T-cell (primary cell): ENCODE data around the gene SYCE3. TPM values are rescaled to one million over a fixed set of nuclear protein-coding genes. Genes with fewer than 3 reads are reported as not detected.
A peak's percentile ranks its signal among the peaks of the same experiment; 100 is the strongest.

Experiments used
- ATAC-seq, 4 experiments: fragments of 200-7000 bp in 3 of 4; fragments of 150-1000 bp in 1 of 4; cut with Tn5 transposase; replicated peaks in 1 of 4; 1 replicate in 3 of 4; 2 replicates in 1 of 4; pipeline ENCODE4 v1.10.0; 2021; ENCODE audit warnings: moderate library complexity in 3 of 4, mild to moderate bottlenecking in 2 of 4, moderate number of reproducible peaks in 1 of 4
- CTCF ChIA-PET, 2 donors: fragments of 300-600 bp; sonication (Branson Sonifier 250); formaldehyde crosslinking; loops; one replicate each; lab custom pipeline; 2022; ENCODE audit warnings: antibody characterized with exemption in 2 of 2; lab: Charles Lee
- POLR2A ChIA-PET, 2 donors: fragments of 300-600 bp; sonication (Branson Sonifier 250); formaldehyde crosslinking; loops; one replicate each; lab custom pipeline; 2022; ENCODE audit warnings: antibody characterized with exemption in 2 of 2; lab: Charles Lee
- DNase-seq, 35 experiments: peaks; one replicate each; pipeline versions ENCODE4 v3.0.0 to v3.0.0-alpha.2; 2013 to 2023
- H3K27ac ChIP-seq: one replicate; pipeline ENCODE4 v1.5.1; 2013; ENCODE audit warnings: low read length
- H3K27me3 ChIP-seq, 2 experiments: replicated peaks in 1 of 2; 1 replicate in 1 of 2; 2 replicates in 1 of 2; pipeline versions ENCODE4 v1.6.1 to v1.7.0; 2013; ENCODE audit warnings: low read length in 1 of 2, mixed read lengths in 1 of 2; ENCODE audit not compliant: control insufficient read depth in 2 of 2, insufficient read depth in 2 of 2; ENCODE audit errors: extremely low read depth in 1 of 2
- H3K36me3 ChIP-seq, 2 donors: 1 replicate in 1 of 2; 2 replicates in 1 of 2; pipeline versions ENCODE4 v1.6.1 to v1.7.0; 2013; ENCODE audit warnings: low read length in 1 of 2; ENCODE audit not compliant: control insufficient read depth in 2 of 2, insufficient read depth in 1 of 2; ENCODE audit errors: extremely low read depth in 1 of 2
- H3K4me1 ChIP-seq, 2 experiments: 1 replicate in 1 of 2; 2 replicates in 1 of 2; pipeline versions ENCODE4 v1.6.1 to v1.7.0; 2013; ENCODE audit warnings: low read length in 2 of 2, mixed read lengths in 1 of 2; ENCODE audit not compliant: insufficient read depth in 2 of 2, control insufficient read depth in 1 of 2; ENCODE audit errors: extremely low read depth in 1 of 2
- H3K4me3 ChIP-seq, 2 donors: 1 replicate in 1 of 2; 2 replicates in 1 of 2; pipeline versions ENCODE4 v1.5.1 to v1.7.0; 2013; ENCODE audit warnings: mild to moderate bottlenecking in 2 of 2, low read length in 1 of 2, moderate library complexity in 1 of 2; ENCODE audit not compliant: control insufficient read depth in 1 of 2; ENCODE audit errors: extremely low read depth in 1 of 2
- H3K9me3 ChIP-seq: 2 replicates; pipeline ENCODE4 v1.7.0; 2013
- H3K27ac Mint-ChIP-seq, 2 donors: one replicate each; pipeline ENCODE4 v1.8.0; 2020 to 2021; ENCODE audit warnings: mild to moderate bottlenecking in 2 of 2, mixed read lengths in 2 of 2
- H3K27me3 Mint-ChIP-seq, 2 donors: one replicate each; pipeline ENCODE4 v1.8.0; 2021 to 2022; ENCODE audit warnings: mixed read lengths in 2 of 2
- H3K36me3 Mint-ChIP-seq: one replicate; pipeline ENCODE4 v1.8.0; 2021; ENCODE audit warnings: mixed read lengths
- H3K4me1 Mint-ChIP-seq, 3 donors: one replicate each; pipeline ENCODE4 v1.8.0; 2020 to 2022; ENCODE audit warnings: mixed read lengths in 3 of 3, mild to moderate bottlenecking in 1 of 3
- H3K4me3 Mint-ChIP-seq, 3 donors: one replicate each; pipeline ENCODE4 v1.8.0; 2020 to 2022; ENCODE audit warnings: mild to moderate bottlenecking in 3 of 3, mixed read lengths in 3 of 3, moderate library complexity in 3 of 3
- H3K9me3 Mint-ChIP-seq, 3 donors: one replicate each; pipeline ENCODE4 v1.8.0; 2020 to 2022; ENCODE audit warnings: mixed read lengths in 3 of 3
- WGBS: methylation state at CpG from one replicate; pipeline ENCODE4 v1.1.5; 2013; ENCODE audit warnings: missing lambda C conversion rate; ENCODE audit not compliant: insufficient coverage; 5-methylcytosine and 5-hydroxymethylcytosine counted together
- total RNA-seq, 35 experiments: library from RNA in 6 of 35; stranded (reverse) in 6 of 35; fragments of 120-200 nt in 1 of 35; gene quantifications; one replicate each; pipeline versions ENCODE4 v1.2.1 to v1.2.4 and lab custom pipeline; 2013 to 2026

Gene SYCE3
- total RNA-seq, 5 donors from 2014 or later (not counting 1 experiment from before 2014, with no cell fraction given) = not detected

DNA sequence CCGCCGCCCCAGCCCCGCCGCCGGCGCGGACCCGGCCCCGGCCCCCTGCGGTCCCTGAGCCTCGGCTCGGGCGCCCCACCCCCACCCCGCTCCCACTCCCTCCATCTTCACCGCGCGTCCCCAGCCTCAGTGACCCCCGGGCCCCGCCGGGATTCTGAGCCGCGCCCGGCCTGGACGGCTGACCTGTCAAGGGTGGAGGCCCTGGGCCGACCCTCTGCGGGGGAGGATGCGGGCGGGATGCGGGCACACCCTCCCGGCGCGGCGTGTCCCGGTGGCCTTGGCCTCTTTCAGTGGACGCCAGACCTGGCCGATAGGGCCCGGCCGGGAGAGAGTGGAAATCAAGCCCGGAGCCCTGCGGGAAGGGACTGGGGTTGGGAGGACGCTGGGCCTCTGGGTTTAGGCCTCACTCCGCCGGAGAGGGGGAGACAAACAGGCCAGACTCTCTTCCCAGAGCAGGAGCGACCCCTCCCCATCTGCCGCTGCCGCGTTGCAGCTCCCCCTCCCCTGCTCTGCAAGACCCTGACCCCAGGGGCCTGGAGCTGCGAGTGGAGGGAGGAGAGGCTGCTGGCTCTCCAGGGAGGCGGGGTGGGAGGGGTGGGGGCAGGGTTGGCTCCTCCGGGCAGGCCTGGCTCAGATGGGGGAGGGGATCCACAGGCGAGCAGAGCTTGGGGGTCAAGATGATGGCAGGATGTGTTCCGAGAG is 38.4 kb upstream of the SYCE3 start:
- peaks cover 0 to 8% of the 10 kb centered on the region in 2 experiments for H3K4me1 ChIP-seq
- H3K4me3 ChIP-seq = no peak overlapping the region
- CTCF ChIA-PET = no interaction called here
- peak overlapping the region; percentile 69 to 70 (median 69) for H3K4me3 Mint-ChIP-seq
- H3K27ac ChIP-seq = no peak overlapping the region
- peaks cover 10 to 69% of the 10 kb centered on the region in 2 experiments for H3K27me3 ChIP-seq
- H3K9me3 ChIP-seq = no peaks in the 10 kb centered on the region
- H3K27me3 Mint-ChIP-seq = peaks cover 21 to 47% of the 10 kb centered on the region in 2 donors
- no peaks in the 10 kb centered on the region for H3K9me3 Mint-ChIP-seq
- H3K36me3 ChIP-seq = no peaks in the 10 kb centered on the region
- WGBS = 12% methylated on average over 28 of the region's 52 CpGs
- POLR2A ChIA-PET = no interaction called here
- H3K27ac Mint-ChIP-seq = no peak overlapping the region
- DNase-seq = no peak
- peaks cover 14% of the 10 kb centered on the region for H3K36me3 Mint-ChIP-seq
- ATAC-seq = no peak
- H3K4me1 Mint-ChIP-seq = peaks cover 10 to 17% (median 10%) of the 10 kb centered on the region in 3 donors

- 0% methylated on average over 19 of the region's 61 CpGs for WGBS
- Mint-ChIP-seq H3K4me1 (peaks cover 10 to 17% (median 10%) of the 10 kb centered on the region in 3 donors), H3K4me3 (peak within 1 kb of the TSS; percentile 69 to 70 (median 69)), H3K36me3 (peaks cover 14% of the 10 kb centered on the region), H3K27me3 (peaks cover 21 to 42% of the 10 kb centered on the region in 2 donors), H3K27ac (peak within 1 kb of the TSS in 1 of 2 donors; percentile 31), H3K9me3 (no peaks in the 10 kb centered on the region)
- ATAC-seq (peak in 3 of 4 experiments; percentile 37 to 54 (median 51)), DNase-seq (no peak)
- H3K27ac ChIP-seq = no peak within 1 kb of the TSS
- peaks cover 0 to 8% of the 10 kb centered on the region in 2 experiments for H3K4me1 ChIP-seq
- H3K36me3 ChIP-seq = no peaks in the 10 kb centered on the region
- peak within 1 kb of the TSS in 1 of 2 donors; percentile 23 for H3K4me3 ChIP-seq
- ChIA-PET POLR2A (no interaction called here), CTCF (interaction anchor here in 1 of 2 donors (0.9 kb wide), 1 partner anchor 24 kb away, joined by 3 read pairs; no protein-coding TSS in a partner anchor)
- H3K9me3 ChIP-seq = no peaks in the 10 kb centered on the region
- peaks cover 10 to 63% of the 10 kb centered on the region in 2 experiments for H3K27me3 ChIP-seq
These were observed 37.8 kb upstream of the SYCE3 start, which contains the start of gene MAPK8IP2 for GRCh38 chr22:50600538-50600937. TSS of gene MAPK8IP2 (plus strand) at chr22:50600793. CDS start at chr22:50600819, 26 bp downstream.

DNA sequence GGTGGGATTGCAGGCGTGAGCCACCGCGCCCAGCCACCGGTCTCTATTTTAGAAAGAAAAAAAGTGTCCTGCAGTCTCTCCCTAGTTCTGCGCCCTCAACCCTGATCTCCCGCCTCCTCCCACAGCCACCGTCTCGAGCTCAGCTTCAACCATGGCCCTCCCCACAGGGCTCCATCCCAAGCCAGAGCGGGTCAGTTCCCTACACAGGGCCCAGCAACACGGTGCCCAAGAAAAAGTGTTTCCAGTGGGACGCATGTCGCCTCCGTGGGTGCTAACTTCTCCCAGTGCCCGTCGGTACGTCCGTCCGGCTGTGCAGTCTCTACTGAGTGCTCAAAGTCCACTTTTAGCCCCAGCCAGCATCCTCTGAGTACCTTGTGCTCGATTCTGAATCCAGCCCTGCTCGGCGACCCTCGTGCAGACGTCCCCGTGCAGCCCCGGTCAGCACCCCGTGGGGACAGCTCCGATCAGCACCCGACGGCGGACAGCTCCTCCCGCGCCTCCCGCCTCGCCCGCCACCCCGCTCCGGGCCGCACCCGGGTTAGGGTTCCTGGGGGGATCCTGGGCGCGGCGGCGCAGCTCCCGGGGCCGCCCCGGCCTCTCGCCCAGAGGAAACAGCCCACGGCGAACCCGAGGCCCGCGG is 37.2 kb upstream of the SYCE3 start:
- Histone ChIP-seq H3K9me3 (no peaks in the 10 kb centered on the region), H3K36me3 (no peaks in the 10 kb centered on the region), H3K27ac (no peak overlapping the region), H3K27me3 (peaks cover 10 to 57% of the 10 kb centered on the region in 2 experiments), H3K4me3 (peak overlapping the region in 1 of 2 donors; percentile 23), H3K4me1 (peaks cover 0 to 8% of the 10 kb centered on the region in 2 experiments)
- Mint-ChIP-seq H3K27me3 (peaks cover 21 to 37% of the 10 kb centered on the region in 2 donors), H3K4me1 (peaks cover 10 to 17% (median 10%) of the 10 kb centered on the region in 3 donors), H3K36me3 (peaks cover 14% of the 10 kb centered on the region), H3K9me3 (no peaks in the 10 kb centered on the region), H3K27ac (peak overlapping the region in 1 of 2 donors; percentile 31), H3K4me3 (peak overlapping the region; percentile 37 to 60 (median 56))
- POLR2A ChIA-PET = no interaction called here
- CTCF ChIA-PET = interaction anchor here in 1 of 2 donors (0.9 kb wide), 1 partner anchor 23 kb away, joined by 3 read pairs; no protein-coding TSS in a partner anchor
- WGBS = 14% methylated on average over 44 of the region's 52 CpGs
- DNase-seq (peak; percentile 19 to 76 (median 60)), ATAC-seq (peak; percentile 82 to 93 (median 86))

DNA sequence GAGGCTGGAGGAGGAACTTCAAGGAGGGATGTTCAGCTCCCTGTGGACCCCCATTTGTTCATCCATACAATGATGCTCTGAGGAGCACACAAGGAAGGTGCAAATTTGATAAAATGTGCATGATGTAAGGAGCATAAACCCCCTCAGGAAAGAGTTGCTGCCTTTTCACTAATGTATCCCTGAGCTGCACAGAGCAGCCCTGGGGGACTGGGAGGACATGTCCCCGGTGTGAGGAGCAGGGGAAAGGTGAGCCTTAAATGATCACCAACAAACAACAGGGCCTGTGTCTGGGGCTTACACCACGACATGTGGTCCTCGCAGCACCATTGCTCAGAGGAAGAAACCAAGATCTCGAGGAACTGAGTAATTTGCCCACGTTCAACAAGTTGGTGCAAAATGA is 34.4 kb upstream of the SYCE3 start:
- Mint-ChIP-seq H3K36me3 (peaks cover 17% of the 10 kb centered on the region), H3K27ac (no peak overlapping the region), H3K27me3 (peaks cover 10 to 23% of the 10 kb centered on the region in 2 donors), H3K4me3 (no peak overlapping the region), H3K4me1 (peaks cover 7 to 11% (median 8%) of the 10 kb centered on the region in 3 donors), H3K9me3 (no peaks in the 10 kb centered on the region)
- no peak for DNase-seq
- Histone ChIP-seq H3K36me3 (no peaks in the 10 kb centered on the region), H3K4me1 (peaks cover 0 to 8% of the 10 kb centered on the region in 2 experiments), H3K27me3 (peaks cover 2 to 37% of the 10 kb centered on the region in 2 experiments), H3K9me3 (no peaks in the 10 kb centered on the region), H3K4me3 (no peak overlapping the region), H3K27ac (no peak overlapping the region)
- WGBS = 95% methylated on average over 4 of the region's 5 CpGs
- POLR2A ChIA-PET = no interaction called here
- CTCF ChIA-PET = no interaction called here
- no peak for ATAC-seq

- Mint-ChIP-seq H3K27me3 (peaks cover 4 to 16% of the 10 kb centered on the region in 2 donors), H3K36me3 (peaks cover 25% of the 10 kb centered on the region), H3K4me3 (no peak overlapping the region), H3K27ac (no peak overlapping the region), H3K4me1 (peaks cover 5 to 6% (median 5%) of the 10 kb centered on the region in 3 donors), H3K9me3 (no peaks in the 10 kb centered on the region)
- Histone ChIP-seq H3K9me3 (no peaks in the 10 kb centered on the region), H3K4me1 (peaks cover 0 to 4% of the 10 kb centered on the region in 2 experiments), H3K36me3 (no peaks in the 10 kb centered on the region), H3K27me3 (peaks cover 0 to 25% of the 10 kb centered on the region in 2 experiments), H3K27ac (no peak overlapping the region), H3K4me3 (no peak overlapping the region)
- POLR2A ChIA-PET = no interaction called here
- DNase-seq = no peak
- CTCF ChIA-PET = interaction anchor here in 1 of 2 donors (0.6 kb wide), 1 partner anchor 95 kb away, joined by 3 read pairs; no protein-coding TSS in a partner anchor
- WGBS = 74% methylated on average over 2 of the region's 3 CpGs
- no peak for ATAC-seq
These were observed 32.5 kb upstream of the SYCE3 start for GRCh38 chr22:50595189-50595588.

GRCh38 chr22:50587407-50587806 is 24.7 kb upstream of the SYCE3 start:
- Histone ChIP-seq H3K36me3 (no peaks in the 10 kb centered on the region), H3K4me3 (no peak overlapping the region), H3K27ac (no peak overlapping the region), H3K4me1 (peaks cover 3 to 9% of the 10 kb centered on the region in 2 experiments), H3K9me3 (no peaks in the 10 kb centered on the region), H3K27me3 (no peaks in the 10 kb centered on the region)
- no peaks in the 10 kb centered on the region for H3K27me3 Mint-ChIP-seq
- ATAC-seq (no peak), DNase-seq (no peak)
- POLR2A ChIA-PET = no interaction called here
- CTCF ChIA-PET = interaction anchor here (0.6 to 0.9 kb wide), 2 partner anchors 17 to 62 kb away, joined by 3 read pairs; partner anchors contain the start of gene SCO2 (in 1 of the 2)
- H3K4me3 Mint-ChIP-seq = no peak overlapping the region
- no peak overlapping the region for H3K27ac Mint-ChIP-seq
- H3K4me1 Mint-ChIP-seq = peaks cover 9 to 12% (median 12%) of the 10 kb centered on the region in 3 donors
- 94% methylated on average over 5 of the region's 5 CpGs for WGBS
- H3K36me3 Mint-ChIP-seq = peaks cover 11% of the 10 kb centered on the region
- H3K9me3 Mint-ChIP-seq = no peaks in the 10 kb centered on the region
